ENCODE results near the gene PRDX5. TPM values are rescaled to one million over a fixed set of nuclear protein-coding genes. Genes with fewer than 3 reads are reported as not detected.

The PRDX5 gene
- total RNA-seq, 1 donor from 2014 or later, result 305 TPM

DNA sequence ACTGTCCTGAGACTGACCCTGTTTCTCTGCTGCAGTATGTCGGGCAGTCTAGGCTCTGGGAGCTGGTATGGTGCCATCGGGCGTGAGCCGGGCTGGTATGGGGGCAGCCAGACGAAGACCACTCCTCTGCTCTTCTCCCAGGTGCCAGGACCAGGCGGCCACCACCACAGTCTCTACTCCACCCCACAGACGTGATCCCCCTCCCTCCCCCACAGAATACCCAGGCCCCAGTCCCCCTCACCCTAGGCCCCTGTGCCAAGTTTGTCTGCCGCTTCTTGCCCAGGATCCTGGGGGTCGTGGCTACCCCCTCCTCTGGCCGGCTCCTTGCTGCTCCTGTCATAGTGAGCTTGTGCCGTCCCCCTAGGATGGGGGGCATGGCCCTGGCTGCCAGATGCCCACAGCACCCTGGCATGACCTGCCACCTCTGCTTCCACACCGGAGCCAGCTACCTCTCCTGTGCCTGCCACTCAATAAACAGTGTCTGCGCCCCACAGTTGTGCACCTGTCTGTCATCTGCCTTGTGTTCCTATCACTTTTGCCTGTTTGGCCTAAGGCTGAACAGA lies 28.8 kb upstream of the PRDX5 start:
- no peak for DNase-seq (ENCODE audit: extremely low read depth, low read depth, low spot score)

- DNase-seq (ENCODE audit: extremely low read depth, low read depth, low spot score), result no peak
These were observed 27.3 kb upstream of the PRDX5 start for GRCh38 chr11:64290352-64291261.

DNA sequence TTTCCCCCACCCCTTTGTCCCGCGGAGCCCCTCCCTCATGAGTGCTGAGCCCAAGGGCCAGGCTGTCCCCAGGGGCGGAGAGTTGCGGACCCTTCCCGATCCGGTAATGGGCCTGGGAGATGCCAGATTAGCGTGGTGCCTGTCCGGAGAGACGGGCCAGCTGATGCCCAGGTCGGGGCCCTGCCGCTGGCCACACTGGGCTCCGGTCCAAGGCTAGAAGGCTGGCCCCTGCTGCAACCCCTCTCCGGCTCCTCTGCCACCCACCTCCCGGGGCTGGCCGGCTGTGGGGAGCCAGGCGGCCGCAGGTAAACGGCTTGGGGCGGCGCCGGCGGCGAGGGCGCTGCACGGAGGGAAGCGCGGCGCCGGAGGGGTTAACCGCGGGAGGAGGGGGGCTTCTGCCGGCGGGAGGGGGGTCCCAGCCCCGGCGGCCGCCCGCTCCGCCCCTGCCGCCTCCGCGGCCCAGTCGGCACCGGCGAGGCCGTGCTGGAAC lies 26.6 kb upstream of the PRDX5 start, which contains the start of gene KCNK4:
Gene KCNK4 (plus strand): TSS at position 41 of the 490 bp plus-strand sequence. CDS start 1,717 bp downstream, outside the sequence.
- DNase-seq (ENCODE audit: extremely low read depth, low read depth, low spot score), result no peak

GRCh38 chr11:64291752-64292459 lies 26.0 kb upstream of the PRDX5 start:
- no peak for DNase-seq (ENCODE audit: extremely low read depth, low read depth, low spot score)

GRCh38 chr11:64292460-64293254 lies 25.3 kb upstream of the PRDX5 start:
- no peak for DNase-seq (ENCODE audit: extremely low read depth, low read depth, low spot score)

DNA sequence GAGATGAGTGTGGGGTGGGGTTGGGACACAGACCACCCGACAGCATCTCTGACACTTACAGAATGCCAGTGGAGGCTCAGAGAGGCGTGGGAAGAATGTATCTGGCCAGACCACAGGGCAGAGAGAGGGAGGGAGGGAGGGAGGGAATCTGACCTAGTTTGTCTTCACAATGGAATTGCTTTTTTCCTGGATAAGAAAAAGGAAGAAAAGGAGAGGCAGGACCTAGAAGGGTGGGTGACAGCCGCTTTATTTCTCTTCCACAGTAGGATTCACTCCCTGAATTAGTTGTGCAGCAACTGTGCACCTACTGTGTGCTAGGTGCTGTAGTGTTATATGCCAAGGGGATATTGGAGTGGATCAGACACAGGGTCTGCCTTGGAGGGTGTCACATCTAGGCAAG lies 23.1 kb upstream of the PRDX5 start:
- no peak for DNase-seq (ENCODE audit: extremely low read depth, low read depth, low spot score)

GRCh38 chr11:64295760-64296159 lies 22.2 kb upstream of the PRDX5 start:
- no peak for DNase-seq (ENCODE audit: extremely low read depth, low read depth, low spot score)

- DNase-seq (ENCODE audit: extremely low read depth, low read depth, low spot score), result no peak
These were observed 21.7 kb upstream of the PRDX5 start for GRCh38 chr11:64296236-64296635.

DNA sequence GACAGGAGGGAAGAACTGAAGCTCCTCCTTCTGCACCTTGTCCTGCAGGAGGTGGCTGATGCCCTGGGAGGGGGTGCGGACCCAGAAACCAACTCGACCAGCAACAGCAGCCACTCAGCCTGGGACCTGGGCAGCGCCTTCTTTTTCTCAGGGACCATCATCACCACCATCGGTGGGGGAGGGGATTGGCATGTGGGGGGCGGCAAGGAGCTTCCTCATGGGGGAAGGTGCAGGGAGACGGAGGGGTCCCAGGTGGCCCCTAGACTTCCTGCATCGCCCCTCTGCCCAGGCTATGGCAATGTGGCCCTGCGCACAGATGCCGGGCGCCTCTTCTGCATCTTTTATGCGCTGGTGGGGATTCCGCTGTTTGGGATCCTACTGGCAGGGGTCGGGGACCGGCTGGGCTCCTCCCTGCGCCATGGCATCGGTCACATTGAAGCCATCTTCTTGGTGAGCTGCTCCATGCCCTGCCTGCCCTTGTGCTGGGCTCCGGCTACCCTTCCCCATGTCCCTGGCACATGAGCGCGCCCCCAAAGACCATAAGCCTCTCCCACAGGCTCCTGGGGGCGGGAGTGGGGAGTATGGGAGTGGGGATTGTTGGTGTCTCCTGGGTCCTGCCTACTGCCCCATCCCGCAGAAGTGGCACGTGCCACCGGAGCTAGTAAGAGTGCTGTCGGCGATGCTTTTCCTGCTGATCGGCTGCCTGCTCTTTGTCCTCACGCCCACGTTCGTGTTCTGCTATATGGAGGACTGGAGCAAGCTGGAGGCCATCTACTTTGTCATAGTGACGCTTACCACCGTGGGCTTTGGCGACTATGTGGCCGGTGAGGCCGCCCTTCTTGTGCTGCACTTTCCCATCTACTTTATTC lies 20.9 kb upstream of the PRDX5 start:
- DNase-seq (ENCODE audit: extremely low read depth, low read depth, low spot score), result no peak

DNA sequence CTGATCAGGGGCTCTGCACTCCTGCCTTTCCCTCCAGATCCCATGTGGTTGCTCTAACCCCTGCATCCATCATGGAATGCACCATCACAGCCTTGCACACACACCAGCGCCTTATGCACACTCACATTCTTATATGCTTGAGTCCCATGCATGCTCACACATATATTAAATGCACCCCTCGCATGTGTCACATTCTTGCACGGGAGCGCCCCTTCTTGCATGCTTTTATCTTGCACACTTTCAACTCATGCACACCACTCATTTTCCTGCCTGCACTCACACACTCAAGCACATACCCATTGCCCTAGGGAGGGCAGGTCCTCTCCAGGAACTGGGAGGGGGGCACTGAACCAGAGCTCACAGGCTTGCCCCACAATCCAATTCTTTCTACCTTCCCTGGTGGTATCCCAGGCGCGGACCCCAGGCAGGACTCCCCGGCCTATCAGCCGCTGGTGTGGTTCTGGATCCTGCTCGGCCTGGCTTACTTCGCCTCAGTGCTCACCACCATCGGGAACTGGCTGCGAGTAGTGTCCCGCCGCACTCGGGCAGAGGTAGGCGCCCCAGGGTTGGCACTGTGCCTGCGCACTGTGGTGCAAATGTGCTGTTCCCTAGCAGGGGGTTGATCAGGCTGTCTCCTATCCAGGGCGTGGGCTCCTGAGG lies 20.1 kb upstream of the PRDX5 start:
- no peak for DNase-seq (ENCODE audit: extremely low read depth, low read depth, low spot score)

DNA sequence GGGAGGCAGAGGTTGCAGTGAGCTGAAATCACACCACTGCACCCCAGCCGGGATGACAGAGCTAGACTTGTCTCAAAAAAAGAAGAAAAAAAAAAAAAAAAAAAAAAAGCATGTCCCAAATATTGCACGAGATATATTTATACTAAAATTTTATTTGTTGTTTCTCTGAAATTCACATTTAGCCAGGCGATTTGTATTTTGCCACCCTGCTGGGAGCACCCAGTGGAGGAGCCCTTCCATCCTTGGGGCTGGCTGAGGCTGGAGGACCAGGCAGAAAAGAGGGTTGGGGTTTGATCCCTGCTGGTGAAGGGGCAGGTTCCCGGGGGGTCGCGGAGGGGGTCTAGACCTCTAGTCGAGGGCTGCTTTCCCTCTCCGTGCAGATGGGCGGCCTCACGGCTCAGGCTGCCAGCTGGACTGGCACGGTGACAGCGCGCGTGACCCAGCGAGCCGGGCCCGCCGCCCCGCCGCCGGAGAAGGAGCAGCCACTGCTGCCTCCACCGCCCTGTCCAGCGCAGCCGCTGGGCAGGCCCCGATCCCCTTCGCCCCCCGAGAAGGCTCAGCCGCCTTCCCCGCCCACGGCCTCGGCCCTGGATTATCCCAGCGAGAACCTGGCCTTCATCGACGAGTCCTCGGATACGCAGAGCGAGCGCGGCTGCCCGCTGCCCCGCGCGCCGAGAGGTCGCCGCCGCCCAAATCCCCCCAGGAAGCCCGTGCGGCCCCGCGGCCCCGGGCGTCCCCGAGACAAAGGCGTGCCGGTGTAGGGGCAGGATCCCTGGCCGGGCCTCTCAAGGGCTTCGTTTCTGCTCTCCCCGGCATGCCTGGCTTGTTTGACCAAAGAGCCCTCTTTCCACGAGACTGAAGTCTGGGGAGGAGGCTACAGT lies 18.7 kb upstream of the PRDX5 start:
- no peak for DNase-seq (ENCODE audit: extremely low read depth, low read depth, low spot score)

DNA sequence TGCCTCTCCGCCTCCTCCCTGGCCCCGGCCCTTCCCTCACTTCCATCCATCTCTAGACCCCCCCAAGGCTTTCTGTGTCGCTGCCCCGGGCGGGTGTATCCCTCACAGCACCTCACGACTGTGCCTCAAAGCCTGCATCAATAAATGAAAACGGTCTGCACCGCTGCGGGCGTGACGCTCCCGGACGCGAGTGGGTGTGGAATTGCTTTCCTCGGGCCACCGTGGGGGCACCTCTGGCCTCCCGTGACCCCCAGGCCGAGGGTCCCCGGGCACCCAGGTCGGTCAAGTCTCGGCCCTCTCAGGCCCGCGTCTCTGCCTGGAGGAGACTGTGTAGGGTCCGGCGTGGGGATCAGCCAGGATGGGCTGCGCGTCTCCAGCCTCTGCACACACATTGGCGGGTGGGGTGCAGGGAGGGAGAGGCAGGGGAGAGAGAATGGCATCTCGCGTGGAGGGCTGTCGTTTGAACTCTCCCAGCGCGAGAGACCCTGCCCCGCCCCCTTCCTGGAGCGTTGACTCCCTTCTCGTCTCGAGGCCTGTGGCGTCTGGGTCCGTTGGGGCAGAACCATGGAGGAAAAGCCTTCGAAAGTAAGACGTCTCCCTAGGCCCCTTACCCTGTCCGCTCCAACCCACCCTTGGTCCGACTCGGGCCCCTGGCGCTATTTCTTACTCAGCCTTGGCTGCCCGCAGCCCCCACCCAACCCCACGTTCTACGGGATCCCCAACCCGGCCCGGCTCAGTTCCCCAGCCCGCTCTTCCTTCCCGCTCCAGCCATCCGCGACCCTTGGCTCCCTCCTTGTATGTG lies 17.9 kb upstream of the PRDX5 start, which contains the start of gene CATSPERZ:
Gene CATSPERZ (plus strand): TSS at position 512 of the 802 bp plus-strand sequence. CDS start 53 bp downstream, at position 565.
- no peak for DNase-seq (ENCODE audit: extremely low read depth, low read depth, low spot score)

- DNase-seq (ENCODE audit: extremely low read depth, low read depth, low spot score), result no peak
These were observed 14.6 kb upstream of the PRDX5 start for GRCh38 chr11:64303109-64304031.

DNA sequence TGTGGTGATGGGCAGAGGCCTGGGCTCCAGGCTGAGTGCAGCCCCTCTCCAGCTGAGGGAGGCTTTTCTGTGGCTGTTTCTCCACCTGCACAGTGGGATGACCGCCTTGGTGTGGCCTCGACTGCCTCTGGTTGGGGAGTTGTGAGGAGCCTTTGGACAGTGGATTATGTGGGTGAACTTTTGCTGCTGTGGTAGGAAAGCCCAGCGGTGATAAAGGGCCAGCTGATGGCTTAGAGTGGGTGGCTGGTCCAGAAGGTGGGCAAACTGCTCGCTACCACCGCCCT lies 13.9 kb upstream of the PRDX5 start:
- DNase-seq (ENCODE audit: extremely low read depth, low read depth, low spot score), result no peak

- DNase-seq (ENCODE audit: extremely low read depth, low read depth, low spot score), result peak; percentile 68
These were observed 13.4 kb upstream of the PRDX5 start for GRCh38 chr11:64304316-64305072.
